ENCODE measurements around the gene ARL8B.

The ARL8B gene

DNA sequence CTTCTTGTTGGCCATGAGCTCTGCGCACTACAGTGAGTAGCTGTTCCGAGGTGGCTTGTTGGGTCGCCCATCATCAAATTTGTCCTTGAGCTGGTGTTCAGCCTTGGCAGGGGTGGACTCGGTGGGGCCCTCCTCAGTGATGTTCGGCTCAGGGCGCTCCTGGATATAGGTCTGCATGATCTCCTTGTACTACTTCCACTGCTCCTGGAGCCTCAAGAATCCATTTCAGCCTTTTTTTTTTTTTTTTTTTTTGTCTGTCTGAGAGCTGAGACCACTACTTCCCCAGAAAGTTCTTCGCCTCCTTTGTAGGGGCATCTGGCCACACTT, 39.3 kb upstream of the ARL8B start:
- ChIA-PET POLR2A (no interaction called here), CTCF (interaction anchor here (0.6 kb wide), 1 partner anchor 39 kb away, joined by 3 read pairs; no protein-coding TSS in a partner anchor)
- TF ChIP-seq CTBP1 (IDR thresholded peaks at IDR 0.05; ENCODE audit: borderline replicate concordance) (no peak), L3MBTL2 (conservative IDR thresholded peaks at IDR 0.05) (no peak), ARNT (IDR thresholded peaks at IDR 0.05) (no peak), LEF1 (IDR thresholded peaks at IDR 0.05; ENCODE audit: borderline replicate concordance) (no peak), FOXA1 (IDR thresholded peaks at IDR 0.05) (no peak), NFRKB (IDR thresholded peaks at IDR 0.05) (no peak), ELF4 (IDR thresholded peaks at IDR 0.05) (no peak), SUZ12 (IDR thresholded peaks at IDR 0.05) (no peak), ZNF384 (IDR thresholded peaks at IDR 0.05) (no peak), FOXK2 (IDR thresholded peaks at IDR 0.05) (no peak), TARDBP (IDR thresholded peaks at IDR 0.05) (no peak), FOXM1 (IDR thresholded peaks at IDR 0.05; ENCODE audit: borderline replicate concordance) (no peak), SP1 (IDR thresholded peaks at IDR 0.05) (no peak), HDGF (IDR thresholded peaks at IDR 0.05; ENCODE audit: borderline replicate concordance) (no peak), BHLHE40 (IDR thresholded peaks at IDR 0.05; ENCODE audit: borderline replicate concordance) (no peak)
- TF ChIP-seq, protein P1, sequence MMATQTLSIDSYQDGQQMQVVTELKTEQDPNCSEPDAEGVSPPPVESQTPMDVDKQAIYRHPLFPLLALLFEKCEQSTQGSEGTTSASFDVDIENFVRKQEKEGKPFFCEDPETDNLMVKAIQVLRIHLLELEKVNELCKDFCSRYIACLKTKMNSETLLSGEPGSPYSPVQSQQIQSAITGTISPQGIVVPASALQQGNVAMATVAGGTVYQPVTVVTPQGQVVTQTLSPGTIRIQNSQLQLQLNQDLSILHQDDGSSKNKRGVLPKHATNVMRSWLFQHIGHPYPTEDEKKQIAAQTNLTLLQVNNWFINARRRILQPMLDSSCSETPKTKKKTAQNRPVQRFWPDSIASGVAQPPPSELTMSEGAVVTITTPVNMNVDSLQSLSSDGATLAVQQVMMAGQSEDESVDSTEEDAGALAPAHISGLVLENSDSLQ (IDR thresholded peaks at IDR 0.05), result no peak
- no peak for DNase-seq (ENCODE audit: extremely low spot score)

DNA sequence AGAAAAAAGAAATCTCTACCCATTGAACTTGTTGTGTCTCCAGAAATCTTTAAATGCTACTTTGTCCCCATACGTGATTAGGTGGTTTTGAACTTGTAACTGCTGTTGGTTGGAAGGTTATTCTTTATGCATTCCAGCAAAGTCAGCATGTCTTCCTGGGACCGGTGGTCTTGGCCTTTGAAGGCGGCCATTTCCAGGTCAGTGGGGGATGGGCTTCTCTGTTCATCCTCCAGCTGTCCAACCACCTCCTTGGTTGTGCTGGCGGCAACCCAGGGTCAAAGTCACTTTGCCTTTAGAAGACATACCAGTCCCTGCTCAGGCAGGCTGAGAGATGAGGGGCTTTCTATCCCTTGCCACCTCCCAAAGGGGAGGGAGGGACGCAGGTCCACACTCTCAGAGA, 37.9 kb upstream of the ARL8B start:
- TF ChIP-seq CTBP1 (IDR thresholded peaks at IDR 0.05; ENCODE audit: borderline replicate concordance) (no peak), LEF1 (IDR thresholded peaks at IDR 0.05; ENCODE audit: borderline replicate concordance) (no peak), TARDBP (IDR thresholded peaks at IDR 0.05) (no peak), FOXA1 (IDR thresholded peaks at IDR 0.05) (no peak), ELF4 (IDR thresholded peaks at IDR 0.05) (no peak), HDGF (IDR thresholded peaks at IDR 0.05; ENCODE audit: borderline replicate concordance) (no peak)
- CTCF ChIA-PET, result no interaction called here
- no peak for DNase-seq (ENCODE audit: extremely low spot score)
- POLR2A ChIA-PET, result no interaction called here

DNA sequence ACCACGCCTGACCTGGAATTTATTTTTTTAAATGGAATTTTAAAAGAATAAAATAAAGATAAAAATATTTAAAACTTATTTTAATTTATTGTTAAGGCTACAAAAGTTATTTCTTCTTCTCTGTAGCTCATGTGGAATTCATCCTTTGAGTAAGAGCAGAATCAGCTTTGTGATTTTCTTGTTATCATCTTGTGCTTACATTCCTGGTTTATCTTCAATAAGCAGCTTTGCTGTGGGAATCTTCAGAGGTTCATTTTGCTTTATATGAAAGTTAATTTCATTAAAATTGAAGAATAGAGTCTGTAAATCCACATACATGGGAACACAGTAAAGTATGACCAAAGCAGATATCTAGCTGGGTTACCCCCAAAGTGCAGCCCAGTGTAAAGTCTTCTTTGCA, 35.4 kb upstream of the ARL8B start:
- no peak for TF ChIP-seq ARNT (IDR thresholded peaks at IDR 0.05)
- TF ChIP-seq TARDBP (IDR thresholded peaks at IDR 0.05), result no peak
- no peak for TF ChIP-seq FOXM1 (IDR thresholded peaks at IDR 0.05; ENCODE audit: borderline replicate concordance)
- TF ChIP-seq SP1 (IDR thresholded peaks at IDR 0.05), result no peak
- no peak for TF ChIP-seq BHLHE40 (IDR thresholded peaks at IDR 0.05; ENCODE audit: borderline replicate concordance)
- no peak for TF ChIP-seq SUZ12 (IDR thresholded peaks at IDR 0.05)
- no peak for TF ChIP-seq ZNF384 (IDR thresholded peaks at IDR 0.05)
- TF ChIP-seq L3MBTL2 (conservative IDR thresholded peaks at IDR 0.05), result no peak
- TF ChIP-seq, protein P1 (IDR thresholded peaks at IDR 0.05), result no peak
- ChIA-PET POLR2A (no interaction called here), CTCF (no interaction called here)
- no peak for DNase-seq (ENCODE audit: extremely low spot score)

DNA sequence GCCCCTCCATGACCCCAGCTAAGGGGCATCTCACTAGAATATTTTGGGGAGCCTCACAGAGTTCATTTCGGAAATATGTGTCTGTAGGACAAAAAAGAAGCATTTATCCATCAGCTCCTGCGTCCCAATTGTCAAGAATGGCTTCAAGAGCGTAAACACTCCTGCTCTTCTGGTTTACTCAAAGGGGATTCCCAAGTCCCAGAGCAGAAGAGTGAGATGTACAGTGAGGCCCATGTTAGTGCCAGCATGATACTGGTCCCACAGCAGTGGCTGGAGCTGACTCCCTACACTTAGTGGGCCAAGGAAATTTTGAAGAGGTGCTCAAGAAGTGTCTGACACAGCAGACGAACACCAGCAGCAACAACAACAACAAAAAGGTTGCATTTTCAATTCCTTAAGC, 34.9 kb upstream of the ARL8B start:
- TF ChIP-seq CTBP1 (IDR thresholded peaks at IDR 0.05; ENCODE audit: borderline replicate concordance), result no peak
- no peak for TF ChIP-seq FOXK2 (IDR thresholded peaks at IDR 0.05)
- TF ChIP-seq SUZ12 (IDR thresholded peaks at IDR 0.05), result no peak
- no peak for TF ChIP-seq TARDBP (IDR thresholded peaks at IDR 0.05)
- no peak for TF ChIP-seq ARNT (IDR thresholded peaks at IDR 0.05)
- ChIA-PET POLR2A (no interaction called here), CTCF (no interaction called here)
- no peak for DNase-seq (ENCODE audit: extremely low spot score)

DNA sequence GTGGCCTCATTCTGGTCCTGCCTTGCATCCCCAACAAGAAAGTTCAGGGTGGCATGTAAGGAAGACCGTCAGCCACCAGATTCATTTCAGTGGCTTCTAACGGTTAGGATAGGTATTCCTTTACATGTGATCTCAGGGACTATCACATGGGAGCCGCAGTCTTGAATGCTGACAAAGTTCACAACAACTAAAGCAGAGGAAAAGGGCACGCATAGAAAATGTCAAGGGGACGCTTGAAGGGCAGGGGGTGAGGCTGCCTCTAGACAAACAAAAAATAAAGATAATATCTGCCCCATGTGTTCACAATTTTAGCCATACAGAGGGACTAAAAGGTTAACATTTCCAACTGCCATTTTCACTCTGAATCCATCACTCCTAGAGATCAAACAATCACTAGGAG, 31.9 kb upstream of the ARL8B start:
- ChIA-PET CTCF (no interaction called here), POLR2A (no interaction called here)
- no peak for DNase-seq (ENCODE audit: extremely low spot score)
- TF ChIP-seq BHLHE40 (IDR thresholded peaks at IDR 0.05; ENCODE audit: borderline replicate concordance), result no peak
- no peak for TF ChIP-seq ARNT (IDR thresholded peaks at IDR 0.05)
- no peak for TF ChIP-seq SP1 (IDR thresholded peaks at IDR 0.05)
- TF ChIP-seq, protein P1 (IDR thresholded peaks at IDR 0.05), result no peak
- TF ChIP-seq FOXA1 (IDR thresholded peaks at IDR 0.05), result no peak
- TF ChIP-seq FOXK2 (IDR thresholded peaks at IDR 0.05), result no peak
- no peak for TF ChIP-seq ELF4 (IDR thresholded peaks at IDR 0.05)
- no peak for TF ChIP-seq CTBP1 (IDR thresholded peaks at IDR 0.05; ENCODE audit: borderline replicate concordance)
- TF ChIP-seq NFRKB (IDR thresholded peaks at IDR 0.05), result no peak
- TF ChIP-seq L3MBTL2 (conservative IDR thresholded peaks at IDR 0.05), result no peak
- TF ChIP-seq HDGF (IDR thresholded peaks at IDR 0.05; ENCODE audit: borderline replicate concordance), result no peak

DNA sequence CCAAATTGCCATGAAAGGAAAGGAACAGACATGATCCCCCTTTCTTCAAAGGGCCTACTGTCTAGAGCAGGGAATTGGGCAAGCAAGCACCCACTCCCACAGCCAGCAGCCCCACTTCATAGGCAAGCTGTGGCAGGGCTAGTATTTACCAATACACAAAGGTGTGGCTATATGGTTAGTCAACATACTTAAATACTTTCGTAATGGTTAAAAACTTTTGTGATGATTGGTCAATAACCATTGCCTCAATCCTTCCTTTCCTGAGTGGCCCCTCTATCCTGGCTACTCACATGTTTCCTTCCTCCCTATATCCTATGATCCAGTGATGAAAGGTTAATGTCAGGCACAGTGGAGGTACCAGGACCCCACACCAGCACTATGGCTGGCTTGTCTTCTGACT, 30.1 kb upstream of the ARL8B start:
- TF ChIP-seq NFRKB (IDR thresholded peaks at IDR 0.05) (no peak), ARNT (IDR thresholded peaks at IDR 0.05) (no peak), SP1 (IDR thresholded peaks at IDR 0.05) (no peak), CTBP1 (IDR thresholded peaks at IDR 0.05; ENCODE audit: borderline replicate concordance) (no peak), FOXK2 (IDR thresholded peaks at IDR 0.05) (no peak), TARDBP (IDR thresholded peaks at IDR 0.05) (no peak), ELF4 (IDR thresholded peaks at IDR 0.05) (no peak), SUZ12 (IDR thresholded peaks at IDR 0.05) (no peak)
- ChIA-PET POLR2A (no interaction called here), CTCF (no interaction called here)
- no peak for DNase-seq (ENCODE audit: extremely low spot score)

DNA sequence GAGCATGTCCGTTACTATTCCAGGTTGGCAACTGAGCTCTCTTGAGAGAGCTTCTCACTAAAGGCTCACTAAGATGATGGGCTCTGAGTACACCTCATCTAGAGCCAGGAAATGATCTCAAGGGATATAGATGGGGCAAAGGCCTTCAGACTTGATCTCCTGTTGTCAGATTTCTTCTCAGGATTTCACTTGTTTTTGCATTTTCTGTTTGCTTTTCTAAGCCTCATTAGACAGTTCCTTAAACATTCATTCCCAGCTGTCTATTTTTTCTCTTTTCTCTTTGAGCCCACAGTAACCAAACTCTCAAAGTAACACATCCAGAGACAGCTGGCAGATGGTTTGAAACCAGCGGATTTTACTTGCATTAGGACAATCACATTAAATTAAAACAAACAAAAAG, 28.4 kb upstream of the ARL8B start:
- TF ChIP-seq LEF1 (IDR thresholded peaks at IDR 0.05; ENCODE audit: borderline replicate concordance) (no peak), TARDBP (IDR thresholded peaks at IDR 0.05) (no peak), ZNF384 (IDR thresholded peaks at IDR 0.05) (no peak)
- TF ChIP-seq, protein P1 (IDR thresholded peaks at IDR 0.05), result no peak
- CTCF ChIA-PET, result interaction anchor here (0.6 kb wide), 1 partner anchor 8 kb away, joined by 4 read pairs; no protein-coding TSS in a partner anchor
- DNase-seq (ENCODE audit: extremely low spot score), result no peak
- POLR2A ChIA-PET, result no interaction called here
